Measurements from ENCODE around the gene EPS8. TPM values are rescaled to one million over a fixed set of nuclear protein-coding genes. Genes with fewer than 3 reads are reported as not detected.
A peak's percentile ranks its signal among the peaks of the same experiment; 100 is the strongest.

Gene EPS8
- total RNA-seq, 1 experiment from 2014 or later, result 85.3 TPM

GRCh38 chr12:15599266-15600037 lies 189.7 kb downstream of the EPS8 start:
- H3K4me1 Mint-ChIP-seq (ENCODE audit: insufficient read depth, unreplicated experiment), result peaks cover 28% of the 10 kb centered on the region
- H3K36me3 Mint-ChIP-seq (ENCODE audit: insufficient read depth, unreplicated experiment), result no peaks in the 10 kb centered on the region
- no peak overlapping the region for H3K4me3 Mint-ChIP-seq (ENCODE audit: unreplicated experiment)
- intact Hi-C loops (cut with micrococcal nuclease), result loop anchor here (2.0 to 10.0 kb wide), 2 partner anchors 29 to 105 kb away; no protein-coding TSS in a partner anchor
- H3K9me3 Mint-ChIP-seq (ENCODE audit: unreplicated experiment), result no peaks in the 10 kb centered on the region
- TF ChIP-seq CTCF (IDR thresholded peaks at IDR 0.05; ENCODE audit: unreplicated experiment), result no peak
- DNase-seq (ENCODE audit: unreplicated experiment), result peak; percentile 96
- no peaks in the 10 kb centered on the region for H3K27me3 Mint-ChIP-seq (ENCODE audit: insufficient read depth, unreplicated experiment)
- ChIA-PET POLR2A (interaction anchor here (0.6 to 1.4 kb wide), 12 partner anchors 10 to 274 kb away, joined by 3 to 10 read pairs (median 4); partner anchors contain the start of gene EPS8), CTCF (interaction anchor here (0.5 to 1.3 kb wide), 4 partner anchors 10 to 256 kb away, joined by 3 to 9 read pairs (median 3); partner anchors contain the start of gene EPS8)
- H3K27ac Mint-ChIP-seq (ENCODE audit: low read depth, unreplicated experiment), result peak overlapping the region; percentile 11
- no TSS peak for BruUV-seq (replicated peaks)

- TF ChIP-seq CTCF (IDR thresholded peaks at IDR 0.05; ENCODE audit: unreplicated experiment), result no peak
- ChIA-PET POLR2A (interaction anchor here (1.1 kb wide), 1 partner anchor 13 kb away, joined by 3 read pairs; no protein-coding TSS in a partner anchor), CTCF (interaction anchor here (0.6 to 1.5 kb wide), 7 partner anchors 13 to 258 kb away, joined by 3 to 6 read pairs (median 3); no protein-coding TSS in a partner anchor)
- no peak for DNase-seq (ENCODE audit: unreplicated experiment)
- no peak overlapping the region for H3K27ac Mint-ChIP-seq (ENCODE audit: low read depth, unreplicated experiment)
- no peak overlapping the region for H3K4me3 Mint-ChIP-seq (ENCODE audit: unreplicated experiment)
- H3K36me3 Mint-ChIP-seq (ENCODE audit: insufficient read depth, unreplicated experiment), result no peaks in the 10 kb centered on the region
- no TSS peak for BruUV-seq (replicated peaks)
- no peaks in the 10 kb centered on the region for H3K9me3 Mint-ChIP-seq (ENCODE audit: unreplicated experiment)
- peaks cover 28% of the 10 kb centered on the region for H3K4me1 Mint-ChIP-seq (ENCODE audit: insufficient read depth, unreplicated experiment)
- H3K27me3 Mint-ChIP-seq (ENCODE audit: insufficient read depth, unreplicated experiment), result no peaks in the 10 kb centered on the region
- intact Hi-C loops (cut with micrococcal nuclease), result loop anchor here (10.0 kb wide), 1 partner anchor 108 kb away; no protein-coding TSS in a partner anchor
These were observed 191.9 kb downstream of the EPS8 start for GRCh38 chr12:15597125-15597830.

GRCh38 chr12:15596174-15596573 lies 193.0 kb downstream of the EPS8 start:
- Mint-ChIP-seq H3K27ac (ENCODE audit: low read depth, unreplicated experiment) (no peak overlapping the region), H3K4me1 (ENCODE audit: insufficient read depth, unreplicated experiment) (peaks cover 21% of the 10 kb centered on the region), H3K27me3 (ENCODE audit: insufficient read depth, unreplicated experiment) (no peaks in the 10 kb centered on the region), H3K36me3 (ENCODE audit: insufficient read depth, unreplicated experiment) (no peaks in the 10 kb centered on the region), H3K4me3 (ENCODE audit: unreplicated experiment) (no peak overlapping the region), H3K9me3 (ENCODE audit: unreplicated experiment) (no peaks in the 10 kb centered on the region)
- POLR2A ChIA-PET, result interaction anchor here (0.6 to 1.1 kb wide), 2 partner anchors 12 to 468 kb away, joined by 3 read pairs; no protein-coding TSS in a partner anchor
- CTCF ChIA-PET, result interaction anchor here (0.6 to 1.3 kb wide), 4 partner anchors 12 to 253 kb away, joined by 3 to 5 read pairs (median 3); no protein-coding TSS in a partner anchor
- BruUV-seq (replicated peaks), result no TSS peak
- no peak for DNase-seq (ENCODE audit: unreplicated experiment)
- intact Hi-C loops (cut with micrococcal nuclease), result loop anchor here (10.0 kb wide), 1 partner anchor 109 kb away; no protein-coding TSS in a partner anchor
- TF ChIP-seq CTCF (IDR thresholded peaks at IDR 0.05; ENCODE audit: unreplicated experiment), result no peak

All from MCF 10A (cell line).